NOMO-1 treated with dmso at 0.1 percent for 144 hours (cell line): ENCODE results near the gene ZNF785.

Source experiments
- DNase-seq: peaks from one replicate; lab custom pipeline; 2025; ENCODE audit not compliant: unreplicated experiment; lab: John Stamatoyannopoulos, UW

ZNF785 gene

DNA sequence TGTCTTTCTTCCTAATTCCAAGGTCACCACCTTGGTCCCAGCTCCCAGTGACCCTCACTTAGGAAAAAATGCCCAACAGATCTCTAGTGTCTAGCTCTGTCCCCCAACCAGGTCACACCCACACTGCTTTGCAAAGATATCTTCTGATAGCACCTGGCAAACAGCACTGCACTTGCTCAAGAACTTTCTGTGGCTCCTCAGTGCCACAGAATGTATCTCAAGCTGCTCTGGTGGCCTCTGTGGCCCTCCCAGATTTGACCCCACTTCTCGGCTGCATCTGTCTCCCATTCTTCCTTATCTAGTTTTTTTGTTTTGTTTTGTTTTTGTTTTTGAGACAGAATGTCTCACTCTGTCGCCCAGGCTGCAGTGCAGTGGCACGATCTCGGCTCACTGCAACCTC lies 19.0 kb downstream of the ZNF785 start:
- DNase-seq = no peak

DNA sequence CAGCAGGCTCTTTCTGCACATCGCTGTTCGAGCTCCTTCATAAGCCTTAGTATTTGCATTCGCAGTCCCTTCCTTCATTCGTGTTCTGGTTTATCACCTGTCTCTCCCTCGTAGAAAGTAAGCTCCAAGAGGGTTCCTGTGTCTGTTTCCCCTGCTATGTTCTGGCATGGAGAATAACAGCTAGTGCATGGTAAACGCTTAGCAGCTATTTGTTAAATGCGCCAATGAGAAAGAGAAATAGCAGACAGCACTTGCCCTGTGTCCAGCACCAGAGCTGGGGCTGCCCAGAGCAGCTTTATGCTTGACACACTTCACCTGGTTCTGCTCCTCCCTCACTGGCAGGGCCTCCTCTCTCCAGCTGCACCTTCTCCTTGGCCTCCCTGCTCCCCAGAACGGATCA lies 19.5 kb downstream of the ZNF785 start:
- DNase-seq = no peak

DNA sequence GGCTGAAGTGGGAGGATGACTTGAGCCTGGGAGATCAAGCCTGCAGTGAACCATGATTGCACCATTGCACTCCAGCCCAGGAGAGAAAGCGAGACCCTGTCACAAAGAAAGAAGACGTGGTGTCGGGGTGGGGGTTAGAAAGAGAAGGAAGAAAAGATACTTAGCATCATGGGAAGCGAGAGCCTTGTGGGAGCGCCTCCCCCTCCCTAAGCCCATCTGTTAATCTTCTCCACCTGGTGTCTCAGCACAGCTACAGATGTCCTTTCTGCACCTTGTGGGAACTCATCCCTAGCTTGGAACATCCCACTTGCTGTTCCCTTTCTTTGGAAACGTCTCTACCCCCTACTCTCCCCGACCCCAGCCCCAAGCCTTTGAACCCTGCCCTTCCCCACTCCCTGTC lies 20.0 kb downstream of the ZNF785 start:
- DNase-seq = no peak

DNA sequence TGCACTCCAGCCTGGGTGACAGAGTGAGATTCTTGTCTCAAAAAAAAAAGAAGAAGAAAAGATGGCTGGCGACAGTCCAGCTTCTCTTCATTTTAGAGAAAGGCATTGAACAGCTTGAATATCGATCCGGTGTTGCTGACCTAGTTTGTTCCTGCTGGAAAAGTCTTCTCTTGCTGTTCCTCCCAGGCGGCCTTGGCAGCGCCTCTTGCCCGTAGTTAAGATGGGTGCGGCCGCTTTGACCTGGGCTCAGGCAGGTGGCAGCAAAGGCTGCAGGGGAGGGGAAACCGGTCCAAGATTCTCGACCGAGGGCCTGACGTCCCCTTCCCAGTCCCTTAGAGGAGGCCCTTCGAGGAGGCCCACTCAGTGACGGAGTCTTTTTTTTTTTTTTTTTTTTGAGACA lies 23.5 kb downstream of the ZNF785 start:
- DNase-seq = no peak

DNA sequence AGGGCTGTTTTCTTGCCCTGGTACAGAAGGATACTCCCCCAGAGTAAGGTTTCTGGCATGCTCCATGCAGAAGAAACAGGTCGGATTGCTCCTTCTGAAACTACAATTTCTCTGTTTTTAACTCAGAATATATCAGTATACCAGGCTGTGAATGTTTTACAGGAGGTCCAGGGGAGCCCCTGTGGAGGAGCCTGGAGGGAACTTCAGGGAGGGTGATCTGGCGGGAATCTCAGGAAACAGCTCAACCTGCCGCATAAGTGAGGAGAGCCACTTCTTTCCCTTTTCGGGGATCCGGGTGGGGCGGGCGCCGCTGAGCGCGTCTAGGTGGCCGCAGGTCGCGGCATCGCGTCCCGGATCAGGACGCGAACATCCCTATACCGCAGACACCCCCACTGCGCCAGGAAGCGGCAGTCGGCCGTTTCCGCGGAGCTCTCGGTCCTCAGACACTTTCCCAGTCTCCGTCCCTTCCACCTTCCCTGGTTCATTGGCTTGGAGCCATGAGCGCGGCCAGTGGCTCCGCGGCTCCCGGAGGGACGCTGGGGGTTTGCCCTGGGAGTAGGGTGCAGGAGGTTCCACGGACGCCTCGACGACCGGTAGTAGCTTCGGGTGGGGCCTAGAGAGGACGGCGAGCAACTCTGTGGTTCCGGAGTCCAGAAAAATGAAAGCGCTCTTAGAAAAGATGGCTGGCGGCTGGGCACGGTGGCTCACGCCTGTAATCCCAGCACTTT lies 24.2 kb downstream of the ZNF785 start:
- DNase-seq = no peak

DNA sequence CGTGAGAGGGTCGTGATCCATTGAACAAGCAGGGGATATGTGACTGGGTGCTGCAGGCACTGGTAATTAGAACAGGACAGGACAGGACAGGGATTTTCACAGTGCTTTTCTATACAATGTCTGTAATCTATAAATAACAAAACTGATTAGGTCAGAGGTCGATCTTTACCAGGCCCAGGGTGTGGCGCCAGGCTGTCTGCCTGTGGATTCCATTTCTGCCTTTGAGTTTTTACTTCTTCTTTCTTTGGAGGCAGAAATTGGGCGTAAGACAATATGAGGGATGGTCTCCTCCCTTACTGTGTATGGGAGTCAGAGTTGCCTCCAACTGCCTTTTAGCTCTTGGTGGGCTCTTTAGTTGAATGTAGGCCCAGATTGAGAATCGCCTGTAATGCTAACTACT lies 25.8 kb downstream of the ZNF785 start:
- peak; percentile 19 for DNase-seq

DNA sequence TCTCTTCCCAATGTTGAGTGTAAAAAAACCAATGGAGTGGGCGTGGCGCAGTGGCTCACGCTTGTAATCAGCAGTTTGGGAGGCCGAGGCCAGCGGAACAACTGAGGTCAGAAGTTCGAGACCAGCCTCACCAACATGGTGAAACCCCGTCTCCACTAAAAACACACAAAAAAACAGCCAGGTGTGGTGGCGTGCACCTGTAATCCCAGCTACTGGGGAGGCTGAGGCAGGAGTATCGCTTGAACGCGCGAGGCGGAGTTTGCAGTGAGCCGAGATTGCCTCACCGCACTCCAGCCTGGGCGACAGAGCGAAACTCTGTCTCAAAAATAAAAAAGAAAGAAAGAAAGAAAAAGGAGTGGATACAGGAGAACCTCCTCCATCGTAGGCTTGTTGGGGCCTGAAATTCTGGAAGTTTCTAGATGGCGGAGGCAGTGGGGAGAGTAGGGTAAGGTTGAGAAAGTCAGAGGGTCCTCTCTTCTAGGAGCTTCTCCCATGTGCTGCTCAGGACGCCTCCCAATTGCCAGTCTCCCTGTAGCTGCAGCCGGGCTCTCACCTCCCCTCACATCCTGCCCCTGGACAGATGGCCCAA lies 26.6 kb downstream of the ZNF785 start:
- DNase-seq = no peak

- peak; percentile 97 for DNase-seq
Observed at GRCh38 chr16:30557957-30558788, 27.3 kb downstream of the ZNF785 start, which contains the start of gene ZNF764. Gene ZNF764, minus strand, starts transcription at chr16:30558374. Its CDS starts 192 bp downstream, at chr16:30558182.

DNA sequence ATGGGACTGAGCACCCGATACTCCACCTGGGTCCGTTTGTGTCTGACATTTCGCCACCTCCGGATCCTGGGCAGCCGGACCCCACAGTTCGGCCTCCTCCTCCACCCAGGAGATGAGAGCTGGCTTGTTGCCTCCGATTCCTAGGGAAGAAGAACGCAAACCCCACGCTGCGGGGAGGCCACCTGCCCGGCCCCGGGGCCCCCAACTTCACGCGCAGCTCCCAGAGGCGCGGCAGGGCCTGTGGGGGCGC lies 27.9 kb downstream of the ZNF785 start:
- no peak for DNase-seq

GRCh38 chr16:30556125-30556473 lies 29.4 kb downstream of the ZNF785 start:
- DNase-seq = no peak

- no peak for DNase-seq
Observed at GRCh38 chr16:30555315-30556124, 30.0 kb downstream of the ZNF785 start.

- DNase-seq = no peak
Observed at GRCh38 chr16:30554557-30555314, 30.8 kb downstream of the ZNF785 start.

DNA sequence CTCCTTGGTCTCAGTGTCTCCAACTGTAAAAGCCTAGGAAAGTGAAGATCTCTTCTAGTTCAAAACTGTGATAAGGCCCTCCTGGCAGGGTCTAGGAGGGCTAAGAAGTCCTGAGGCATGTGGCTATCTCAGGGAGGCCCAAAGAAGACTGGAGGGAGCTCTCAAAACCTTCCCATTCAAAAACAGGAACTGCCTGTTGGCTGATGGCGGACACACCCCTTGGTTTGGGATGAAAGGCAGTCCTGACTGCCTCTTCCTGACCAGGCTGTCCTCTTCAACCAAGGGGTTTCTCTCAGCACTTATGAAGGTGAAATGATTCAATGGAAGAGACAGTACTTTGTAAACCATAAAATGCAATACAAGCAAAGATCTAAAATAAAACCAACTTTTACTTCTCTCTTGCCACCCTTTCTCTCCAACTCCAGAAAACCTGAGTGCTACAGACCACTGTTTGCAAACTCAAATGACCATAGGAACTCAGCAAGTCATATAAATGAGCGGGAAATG lies 32.1 kb downstream of the ZNF785 start:
- peak; percentile 9 for DNase-seq

- DNase-seq = no peak
Observed at GRCh38 chr16:30552956-30553355, 32.5 kb downstream of the ZNF785 start.

GRCh38 chr16:30551781-30552180 lies 33.7 kb downstream of the ZNF785 start:
- DNase-seq = no peak

DNA sequence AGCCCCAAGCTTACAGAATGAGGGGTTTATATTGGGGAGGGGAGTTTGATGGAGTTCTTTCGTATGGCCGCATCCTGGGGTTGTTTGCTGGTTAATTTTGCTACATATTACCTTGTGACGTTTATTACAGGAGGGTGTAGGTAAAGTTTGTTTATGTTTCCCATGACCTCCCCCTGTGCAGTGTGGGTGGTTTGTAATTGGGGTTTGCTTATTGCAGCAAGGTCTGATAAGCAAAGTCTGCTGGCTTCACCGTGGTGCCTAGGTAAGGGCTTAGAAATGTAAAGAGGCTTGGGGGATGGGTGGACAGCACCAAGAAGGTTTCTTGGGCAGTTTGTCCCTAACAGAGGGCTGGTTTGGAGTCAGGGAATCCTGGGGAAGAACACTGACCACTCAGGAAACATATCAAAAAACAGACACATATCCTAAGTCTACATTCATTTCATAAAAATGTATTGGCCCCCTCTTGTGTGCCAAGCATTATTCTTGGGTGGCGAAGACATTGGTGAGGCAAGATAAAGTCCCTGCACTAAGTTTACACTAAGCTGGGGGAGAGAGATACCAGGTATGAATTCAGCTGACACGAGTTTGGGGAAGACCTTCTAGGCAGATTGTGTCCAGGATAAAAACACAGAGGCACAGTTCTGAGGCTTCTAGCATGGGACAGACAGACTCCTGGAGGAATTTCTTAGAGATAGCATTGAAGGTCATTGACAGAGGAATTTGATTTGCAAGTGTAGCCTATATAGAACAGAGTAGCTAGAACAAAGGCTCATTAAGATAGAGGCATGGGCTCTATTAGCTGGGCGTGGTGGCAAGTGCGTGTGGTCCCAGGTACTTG lies 36.9 kb downstream of the ZNF785 start:
- DNase-seq = no peak

- DNase-seq = no peak
Observed at GRCh38 chr16:30546115-30546514, 39.4 kb downstream of the ZNF785 start.

- no peak for DNase-seq
Observed at GRCh38 chr16:30543067-30543466, 42.4 kb downstream of the ZNF785 start.

GRCh38 chr16:30541502-30542329 lies 43.8 kb downstream of the ZNF785 start:
- no peak for DNase-seq
